Suprapubic skin (tissue), 4 donors: ENCODE data around the gene ICA1. TPM values are rescaled to one million over a fixed set of nuclear protein-coding genes. Genes with fewer than 3 reads are reported as not detected.

Experiments used
- DNase-seq, 2 donors: peaks; one replicate each; pipeline ENCODE4 v3.0.0-alpha.2; 2019; ENCODE audit warnings: low spot score in 2 of 2
- H3K27ac ChIP-seq: fragments of 200-600 bp; sonication (generic); one replicate; pipeline ENCODE4 v1.5.1; 2019
- H3K27me3 ChIP-seq: fragments of 200-600 bp; sonication (generic); one replicate; pipeline ENCODE4 v1.5.1; 2019
- H3K36me3 ChIP-seq: fragments of 200-600 bp; sonication (generic); one replicate; pipeline ENCODE4 v1.5.1; 2019
- H3K4me1 ChIP-seq: fragments of 200-600 bp; sonication (generic); one replicate; pipeline ENCODE4 v1.5.1; 2019
- H3K4me3 ChIP-seq: fragments of 200-600 bp; sonication (generic); one replicate; pipeline ENCODE4 v1.5.1; 2019; ENCODE audit warnings: mild to moderate bottlenecking
- H3K9me3 ChIP-seq: fragments of 200-600 bp; sonication (generic); one replicate; pipeline ENCODE4 v1.5.1; 2019
- EP300 ChIP-seq: sonication (generic); formaldehyde crosslinking; IDR thresholded peaks from one replicate; pipeline ENCODE4 v1.6.1; 2017; ENCODE audit warnings: antibody characterized with exemption
- POLR2A ChIP-seq, 2 donors: fragments of 450-650 bp; IDR thresholded peaks; one replicate each; pipeline ENCODE4 v1.6.1; 2017; ENCODE audit warnings: antibody characterized with exemption in 2 of 2, mild to moderate bottlenecking in 2 of 2, moderate library complexity in 2 of 2
- POLR2AphosphoS5 ChIP-seq, 3 donors: sonication (generic); formaldehyde crosslinking; IDR thresholded peaks; one replicate each; pipeline ENCODE4 v1.6.1; 2017; ENCODE audit warnings: antibody characterized with exemption in 3 of 3
- WGBS: methylation state at CpG from one replicate; pipeline ENCODE4 v1.1.5; 2018; 5-methylcytosine and 5-hydroxymethylcytosine counted together
- total RNA-seq, 4 donors: library from RNA; depleted of rRNA; stranded (reverse); fragments of >200 nt; gene quantifications; one replicate each; pipeline ENCODE4 v1.1.0, GENCODE V29; 2016
- TF ChIP-seq, protein P1 (sequence below), 2 donors: fragments of 200-600 bp in 1 of 2; fragments of 450-650 bp in 1 of 2; sonication (generic) in 1 of 2; IDR thresholded peaks; one replicate each; pipeline ENCODE4 v1.5.1; 2016 to 2019; ENCODE audit warnings: antibody characterized with exemption in 2 of 2, mild to moderate bottlenecking in 1 of 2, moderate library complexity in 1 of 2

The ICA1 gene
- total RNA-seq, 4 donors from 2014 or later, result 22.3 to 140 (median 38.8) TPM

DNA sequence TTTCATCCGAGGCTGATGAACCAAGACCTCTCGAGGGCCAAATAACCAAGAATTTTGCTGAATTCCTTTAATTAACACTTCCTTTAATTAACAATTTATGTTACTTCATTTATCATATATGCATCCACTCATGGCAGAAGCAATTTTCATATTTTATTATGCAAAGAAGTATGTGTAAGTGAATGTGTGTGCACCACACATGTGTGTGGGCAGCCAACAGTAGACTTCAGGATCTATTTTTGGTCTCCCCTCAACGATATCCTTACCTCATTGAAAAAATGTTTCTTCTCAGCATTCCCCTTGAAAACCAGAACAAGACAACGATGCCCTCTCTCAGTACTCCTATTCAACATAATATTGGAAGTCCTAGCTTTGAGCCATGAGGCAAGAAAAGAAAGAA, 96.8 kb downstream of the ICA1 start:
- TF ChIP-seq POLR2AphosphoS5 (IDR thresholded peaks at IDR 0.05) (no peak), EP300 (no peak), POLR2A (IDR thresholded peaks at IDR 0.05) (no peak)
- TF ChIP-seq, protein P1, sequence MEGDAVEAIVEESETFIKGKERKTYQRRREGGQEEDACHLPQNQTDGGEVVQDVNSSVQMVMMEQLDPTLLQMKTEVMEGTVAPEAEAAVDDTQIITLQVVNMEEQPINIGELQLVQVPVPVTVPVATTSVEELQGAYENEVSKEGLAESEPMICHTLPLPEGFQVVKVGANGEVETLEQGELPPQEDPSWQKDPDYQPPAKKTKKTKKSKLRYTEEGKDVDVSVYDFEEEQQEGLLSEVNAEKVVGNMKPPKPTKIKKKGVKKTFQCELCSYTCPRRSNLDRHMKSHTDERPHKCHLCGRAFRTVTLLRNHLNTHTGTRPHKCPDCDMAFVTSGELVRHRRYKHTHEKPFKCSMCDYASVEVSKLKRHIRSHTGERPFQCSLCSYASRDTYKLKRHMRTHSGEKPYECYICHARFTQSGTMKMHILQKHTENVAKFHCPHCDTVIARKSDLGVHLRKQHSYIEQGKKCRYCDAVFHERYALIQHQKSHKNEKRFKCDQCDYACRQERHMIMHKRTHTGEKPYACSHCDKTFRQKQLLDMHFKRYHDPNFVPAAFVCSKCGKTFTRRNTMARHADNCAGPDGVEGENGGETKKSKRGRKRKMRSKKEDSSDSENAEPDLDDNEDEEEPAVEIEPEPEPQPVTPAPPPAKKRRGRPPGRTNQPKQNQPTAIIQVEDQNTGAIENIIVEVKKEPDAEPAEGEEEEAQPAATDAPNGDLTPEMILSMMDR (IDR thresholded peaks at IDR 0.05), result no peak
- Histone ChIP-seq H3K4me1 (no peaks in the 10 kb centered on the region), H3K9me3 (no peaks in the 10 kb centered on the region), H3K4me3 (no peak overlapping the region), H3K27me3 (no peaks in the 10 kb centered on the region), H3K36me3 (no peaks in the 10 kb centered on the region), H3K27ac (no peak overlapping the region)
- WGBS, result 58% methylated on average over 4 of the region's 4 CpGs
- no peak for DNase-seq

DNA sequence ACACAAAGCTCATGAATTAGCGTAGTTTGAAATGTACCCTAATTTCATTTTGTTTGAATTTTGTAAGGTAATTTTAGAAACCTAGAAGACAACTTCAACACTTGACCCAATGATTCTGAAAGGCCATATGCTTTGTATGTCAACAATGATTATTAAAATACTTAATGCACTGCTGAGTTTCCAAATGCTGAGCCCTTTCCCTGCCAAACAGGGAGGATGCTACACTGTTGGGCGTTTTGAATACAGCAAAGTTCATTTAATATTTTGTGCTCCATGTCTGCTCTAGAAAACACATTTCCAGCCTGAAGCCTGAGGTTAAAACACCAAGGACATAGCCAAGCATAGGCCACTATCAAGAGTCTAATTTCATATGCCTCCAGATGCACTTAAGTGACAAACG, 99.8 kb downstream of the ICA1 start:
- no peak for DNase-seq
- no peaks in the 10 kb centered on the region for H3K4me1 ChIP-seq
- 86% methylated on average over 3 of the region's 3 CpGs for WGBS

DNA sequence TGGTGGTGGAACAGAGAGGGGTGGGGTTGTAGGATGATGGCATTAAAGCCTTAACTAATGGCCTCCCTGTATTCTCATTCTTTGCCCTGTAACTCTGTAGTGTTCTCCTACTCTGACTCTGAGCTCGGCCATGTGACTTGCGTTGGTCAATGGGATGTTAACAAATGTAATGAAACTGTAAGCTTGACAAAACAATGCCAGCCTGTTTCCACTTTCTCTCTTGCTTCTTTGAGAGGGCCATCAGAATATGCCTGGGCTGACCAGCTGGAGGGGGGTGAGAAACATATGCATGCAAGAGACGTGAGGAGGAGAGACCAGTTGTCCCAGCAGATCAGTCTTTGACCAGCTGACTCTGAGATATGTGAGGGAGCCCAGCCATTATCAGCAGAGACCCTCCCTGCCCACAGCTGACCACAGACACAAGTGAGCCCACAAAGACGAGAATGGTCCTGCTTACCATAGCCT, 100.6 kb downstream of the ICA1 start:
- Histone ChIP-seq H3K4me1 (no peaks in the 10 kb centered on the region), H3K27me3 (no peaks in the 10 kb centered on the region), H3K36me3 (no peaks in the 10 kb centered on the region), H3K27ac (no peak overlapping the region), H3K4me3 (no peak overlapping the region), H3K9me3 (no peaks in the 10 kb centered on the region)
- WGBS, result 85% methylated on average over 4 of the region's 4 CpGs
- DNase-seq, result no peak
- TF ChIP-seq POLR2AphosphoS5 (IDR thresholded peaks at IDR 0.05) (no peak), POLR2A (IDR thresholded peaks at IDR 0.05) (no peak), EP300 (no peak)
- TF ChIP-seq, protein P1 (IDR thresholded peaks at IDR 0.05), result no peak

More for the DNA sequence above, 99.8 kb downstream of the ICA1 start:
- H3K27me3 ChIP-seq, result no peaks in the 10 kb centered on the region
- TF ChIP-seq EP300 (no peak), POLR2A (IDR thresholded peaks at IDR 0.05) (no peak)
- TF ChIP-seq, protein P1 (IDR thresholded peaks at IDR 0.05), result no peak
- no peaks in the 10 kb centered on the region for H3K36me3 ChIP-seq
- no peak overlapping the region for H3K4me3 ChIP-seq
- H3K9me3 ChIP-seq, result no peaks in the 10 kb centered on the region
- H3K27ac ChIP-seq, result no peak overlapping the region

DNA sequence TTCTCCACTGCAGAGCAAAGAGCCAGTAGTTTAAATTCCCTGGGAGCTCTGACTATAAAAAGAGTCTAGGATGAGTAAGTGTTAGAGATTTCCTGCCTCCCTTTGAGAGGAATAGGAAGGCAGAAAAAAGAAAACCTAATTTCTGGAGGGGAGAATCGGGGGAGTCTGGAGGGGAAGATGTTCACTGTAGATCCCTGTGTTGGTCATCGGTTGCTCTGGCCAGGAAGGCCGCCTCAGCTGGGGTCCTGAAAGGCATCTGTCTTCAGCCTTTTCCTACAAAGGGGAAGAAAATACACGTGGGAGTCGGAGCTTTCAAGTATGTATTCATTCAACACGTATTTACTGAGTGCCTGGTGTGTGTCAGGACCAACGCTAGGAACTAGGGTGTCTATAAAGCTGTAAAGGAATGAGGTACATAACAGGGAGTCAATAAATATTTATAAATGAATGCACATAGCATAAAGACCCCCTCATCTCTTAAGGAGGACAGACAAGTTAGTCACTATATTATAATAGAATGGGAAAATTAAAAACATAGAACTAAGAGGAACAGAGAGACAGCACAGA, 101.1 kb downstream of the ICA1 start:
- Histone ChIP-seq H3K9me3 (no peaks in the 10 kb centered on the region), H3K4me1 (no peaks in the 10 kb centered on the region), H3K27me3 (no peaks in the 10 kb centered on the region), H3K27ac (no peak overlapping the region), H3K4me3 (no peak overlapping the region), H3K36me3 (no peaks in the 10 kb centered on the region)
- TF ChIP-seq, protein P1 (IDR thresholded peaks at IDR 0.05), result no peak
- TF ChIP-seq POLR2A (IDR thresholded peaks at IDR 0.05) (no peak), POLR2AphosphoS5 (IDR thresholded peaks at IDR 0.05) (no peak), EP300 (no peak)
- DNase-seq, result no peak
- 77% methylated on average over 7 of the region's 7 CpGs for WGBS

DNA sequence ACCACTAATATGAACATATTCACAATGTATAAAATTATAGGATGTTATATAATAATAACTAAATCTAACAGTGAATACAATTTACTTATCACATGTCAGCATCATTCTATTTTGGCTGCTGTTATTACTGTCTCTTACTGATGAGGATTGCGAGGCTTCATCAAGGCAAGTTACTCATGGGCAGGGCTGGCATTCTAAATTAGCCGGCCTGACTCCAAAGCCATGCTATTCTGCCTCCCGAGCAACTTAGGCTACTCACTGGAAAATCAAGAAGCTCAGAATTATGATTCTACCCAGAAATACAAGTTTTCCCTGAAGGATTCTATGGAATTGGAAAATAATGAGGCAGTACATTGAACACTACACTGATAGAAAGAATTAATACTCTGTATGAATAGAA, 101.7 kb downstream of the ICA1 start:
- WGBS, result 79% methylated on average over 3 of the region's 3 CpGs
- no peaks in the 10 kb centered on the region for H3K9me3 ChIP-seq
- H3K4me1 ChIP-seq, result no peaks in the 10 kb centered on the region
- no peaks in the 10 kb centered on the region for H3K36me3 ChIP-seq
- no peak for DNase-seq
- no peak overlapping the region for H3K4me3 ChIP-seq
- H3K27ac ChIP-seq, result no peak overlapping the region
- TF ChIP-seq, protein P1 (IDR thresholded peaks at IDR 0.05), result no peak
- TF ChIP-seq POLR2AphosphoS5 (IDR thresholded peaks at IDR 0.05), result no peak
- TF ChIP-seq POLR2A (IDR thresholded peaks at IDR 0.05), result no peak
- TF ChIP-seq EP300, result no peak
- no peaks in the 10 kb centered on the region for H3K27me3 ChIP-seq
